GM12874 (cell line): ENCODE results near the gene ASTN1.

Source experiments
- CTCF ChIP-seq: IDR thresholded peaks from 2 replicates; pipeline ENCODE4 v1.5.1; 2011; ENCODE audit warnings: low read depth, mild to moderate bottlenecking, control low read depth, low read length, moderate library complexity; ENCODE audit not compliant: insufficient read depth

ASTN1 gene

GRCh38 chr1:176839216-176839615 is 325.3 kb downstream of the ASTN1 start:
- TF ChIP-seq CTCF: no peak

- no peak for TF ChIP-seq CTCF
Measured at GRCh38 chr1:176838276-176838995, 326.1 kb downstream of the ASTN1 start.

GRCh38 chr1:176837708-176838107 is 326.8 kb downstream of the ASTN1 start:
- no peak for TF ChIP-seq CTCF

- TF ChIP-seq CTCF: no peak
Measured at GRCh38 chr1:176831150-176831549, 333.4 kb downstream of the ASTN1 start.

GRCh38 chr1:176829261-176829660 is 335.3 kb downstream of the ASTN1 start:
- TF ChIP-seq CTCF: no peak

GRCh38 chr1:176826265-176826664 is 338.2 kb downstream of the ASTN1 start:
- no peak for TF ChIP-seq CTCF

GRCh38 chr1:176820391-176821031 is 344.0 kb downstream of the ASTN1 start:
- TF ChIP-seq CTCF: no peak
